ENCODE data around the gene NPIPA7. TPM values are rescaled to one million over a fixed set of nuclear protein-coding genes. Genes with fewer than 3 reads are reported as not detected.
"Not testable (repeated sequence)": the region's sequence is repeated elsewhere in the genome, so short reads cannot be mapped to it uniquely, and the experiment has no call there.

The NPIPA7 gene
- polyA plus RNA-seq, 1 donor: 19.0 TPM

DNA sequence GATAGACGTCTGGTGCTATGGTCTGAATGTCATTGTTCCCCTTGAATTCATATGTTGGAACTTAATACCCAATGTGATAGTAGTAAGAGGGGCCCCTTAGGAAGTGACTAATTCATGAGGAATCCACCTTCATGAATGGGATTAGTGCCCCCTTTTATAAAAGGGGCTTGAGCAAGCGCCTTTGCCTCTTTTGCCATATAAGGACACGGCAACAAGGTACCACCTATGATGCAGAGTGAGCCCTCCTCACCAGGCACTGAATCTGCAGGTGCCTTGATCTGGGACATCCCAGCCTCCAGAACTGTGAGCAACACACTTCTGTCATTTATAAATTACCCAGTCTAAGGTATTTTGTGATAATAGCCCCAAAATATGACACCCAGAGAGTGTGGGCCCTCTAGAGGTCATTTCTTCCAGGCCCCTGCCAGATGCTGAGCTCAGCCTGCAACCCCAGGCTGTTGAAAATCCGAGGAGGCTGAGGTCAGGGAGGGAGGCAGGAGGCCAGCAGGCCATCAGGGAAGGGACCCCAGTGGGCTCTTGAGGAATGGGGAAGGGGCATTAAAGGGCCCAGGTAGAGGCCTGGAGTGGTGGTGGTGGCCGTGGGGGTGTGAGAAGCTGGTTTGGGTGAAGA lies 39.1 kb downstream of the NPIPA7 start:
- not testable (repeated sequence) for DNase-seq

- not testable (repeated sequence) for DNase-seq
Observed at GRCh38 chr16:16420515-16420914, 41.6 kb downstream of the NPIPA7 start.

DNA sequence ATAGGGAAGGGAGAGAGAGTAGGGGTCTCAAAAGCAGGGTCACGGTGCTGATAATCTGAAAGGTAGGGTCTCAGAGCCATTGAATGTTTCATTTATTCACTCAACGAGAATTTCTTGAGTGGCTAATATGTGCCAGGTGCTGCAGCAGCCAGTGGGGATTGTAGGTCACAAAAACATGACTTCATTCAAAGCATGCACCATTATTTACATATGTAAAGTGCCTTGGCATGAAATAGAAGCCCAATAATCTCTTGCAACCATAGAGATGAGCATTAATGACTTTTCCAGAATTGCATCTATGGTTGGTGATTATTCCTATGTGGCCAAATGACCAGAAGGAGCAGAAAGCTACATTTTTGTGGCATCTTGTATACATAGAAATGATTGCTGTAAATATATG lies 46.2 kb downstream of the NPIPA7 start:
- DNase-seq: not testable (repeated sequence)

DNA sequence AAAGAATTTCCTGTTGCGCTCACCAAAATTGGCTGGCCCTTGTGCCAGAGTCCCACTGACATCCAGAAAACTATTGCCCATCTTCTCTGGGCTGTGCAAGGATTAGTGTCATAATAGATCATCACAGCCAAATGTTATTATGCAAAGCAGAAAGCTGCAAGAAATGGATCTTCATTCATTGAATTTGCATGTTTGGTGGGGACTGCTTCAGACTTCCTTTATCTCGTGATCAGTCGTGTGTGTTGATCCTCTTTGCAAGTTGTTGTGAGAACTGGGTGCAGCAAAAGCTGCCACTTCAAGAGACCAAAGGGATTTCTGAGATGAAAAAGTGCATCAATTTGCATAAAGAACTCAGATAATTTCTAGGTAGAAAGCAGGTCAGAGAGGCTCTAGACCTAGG lies 52.2 kb downstream of the NPIPA7 start:
- DNase-seq: not testable (repeated sequence)

DNA sequence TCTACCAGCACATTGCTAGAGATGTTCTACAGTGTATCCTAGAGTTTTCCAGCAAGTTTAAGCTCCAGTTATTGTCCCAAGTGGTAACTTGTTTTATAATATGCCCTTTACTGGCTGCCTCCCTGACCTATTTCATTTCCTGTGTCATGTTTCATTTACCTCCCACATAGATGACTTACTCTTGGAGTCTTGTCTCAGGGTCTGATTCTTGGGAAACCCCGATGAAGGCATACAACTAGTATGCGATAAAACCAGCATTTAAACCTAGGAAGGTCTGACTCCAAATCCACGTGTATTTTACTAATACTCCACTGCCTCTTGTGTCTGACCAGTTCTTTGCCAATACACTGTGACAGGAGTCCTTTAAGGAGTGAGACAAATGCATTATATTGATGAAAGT lies 55.8 kb downstream of the NPIPA7 start:
- not testable (repeated sequence) for DNase-seq

DNA sequence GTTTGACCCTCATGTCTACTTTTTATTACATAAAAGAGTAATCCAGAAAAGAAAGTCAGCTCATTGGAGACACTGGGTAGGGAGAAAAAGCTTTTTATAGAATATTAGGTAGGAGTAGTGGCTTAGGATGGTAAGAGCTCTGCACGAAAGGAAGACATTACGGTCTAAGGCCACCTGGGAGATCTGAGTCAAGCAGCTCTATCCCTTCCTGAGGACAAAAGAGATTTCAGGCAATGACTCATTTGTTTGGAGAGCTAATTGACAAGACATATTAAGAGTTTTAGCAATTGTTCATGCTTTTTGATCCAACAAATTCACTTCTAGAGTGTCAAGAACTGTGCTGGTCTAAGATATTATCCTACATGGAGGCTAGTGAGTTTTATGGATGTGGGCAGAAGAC lies 62.5 kb downstream of the NPIPA7 start:
- not testable (repeated sequence) for DNase-seq

Other genes with a start within 250 kb of the NPIPA7 start
- gene ABCC6, start 155.6 kb upstream of the NPIPA7 start, polyA plus RNA-seq (ENCODE audit: insufficient read length): 23.5 TPM
- 40.1 TPM for gene NOMO3, start 146.6 kb upstream of the NPIPA7 start, polyA plus RNA-seq (ENCODE audit: insufficient read length)

Measured in left kidney (tissue), 2 donors.